ENCODE data around the gene SPINK14. TPM values are rescaled to one million over a fixed set of nuclear protein-coding genes. Genes with fewer than 3 reads are reported as not detected.

Gene SPINK14, protein sequence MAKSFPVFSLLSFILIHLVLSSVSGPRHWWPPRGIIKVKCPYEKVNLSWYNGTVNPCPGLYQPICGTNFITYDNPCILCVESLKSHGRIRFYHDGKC
- not detected for total RNA-seq
- total RNA-seq (2013), result not detected

DNA sequence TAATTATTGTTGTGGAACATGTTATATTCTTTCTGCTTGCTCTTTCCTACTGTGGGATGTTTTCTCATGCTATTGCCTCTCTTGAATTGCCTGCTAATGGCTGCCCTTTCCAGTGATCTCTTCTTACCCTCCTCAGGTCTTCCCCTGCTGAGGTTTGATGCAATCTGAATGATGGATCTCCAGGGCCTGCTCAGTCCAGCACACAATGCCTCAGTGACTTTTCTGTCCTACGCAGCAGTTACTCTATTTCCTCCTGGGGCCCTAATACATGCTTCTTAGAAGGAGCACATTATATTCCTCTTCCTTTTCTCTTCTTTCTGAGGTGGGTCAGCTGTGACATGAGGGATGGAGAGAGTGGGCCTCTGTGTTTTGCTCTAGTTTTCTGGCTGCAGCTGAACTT is at the start of gene SPINK14:
Gene SPINK14, plus strand, starts transcription at position 301 of the 400 bp plus-strand sequence. CDS start 1,187 bp downstream, outside the sequence.
- H3K9me3 ChIP-seq (ENCODE audit: control insufficient read depth, insufficient read depth, low read length), result no peaks in the 10 kb centered on the region
- WGBS (ENCODE audit: insufficient coverage), result 92% methylated on average over 1 of the region's 1 CpG
- H3K36me3 ChIP-seq (ENCODE audit: control insufficient read depth, insufficient read depth, low read length), result no peaks in the 10 kb centered on the region
- peaks cover 0 to 8% of the 10 kb centered on the region in 2 donors for H3K27me3 Mint-ChIP-seq (ENCODE audit: low read depth in 2 of 2)
- H3K27ac Mint-ChIP-seq, result no peak within 1 kb of the TSS
- no peaks in the 10 kb centered on the region for H3K9me3 Mint-ChIP-seq
- no peaks in the 10 kb centered on the region for H3K4me1 ChIP-seq (ENCODE audit: control insufficient read depth, insufficient read depth, low read length)
- H3K27ac ChIP-seq (ENCODE audit: low read length), result no peak within 1 kb of the TSS
- no peak within 1 kb of the TSS for H3K4me3 ChIP-seq (ENCODE audit: low read length)
- TF ChIP-seq, protein P1, sequence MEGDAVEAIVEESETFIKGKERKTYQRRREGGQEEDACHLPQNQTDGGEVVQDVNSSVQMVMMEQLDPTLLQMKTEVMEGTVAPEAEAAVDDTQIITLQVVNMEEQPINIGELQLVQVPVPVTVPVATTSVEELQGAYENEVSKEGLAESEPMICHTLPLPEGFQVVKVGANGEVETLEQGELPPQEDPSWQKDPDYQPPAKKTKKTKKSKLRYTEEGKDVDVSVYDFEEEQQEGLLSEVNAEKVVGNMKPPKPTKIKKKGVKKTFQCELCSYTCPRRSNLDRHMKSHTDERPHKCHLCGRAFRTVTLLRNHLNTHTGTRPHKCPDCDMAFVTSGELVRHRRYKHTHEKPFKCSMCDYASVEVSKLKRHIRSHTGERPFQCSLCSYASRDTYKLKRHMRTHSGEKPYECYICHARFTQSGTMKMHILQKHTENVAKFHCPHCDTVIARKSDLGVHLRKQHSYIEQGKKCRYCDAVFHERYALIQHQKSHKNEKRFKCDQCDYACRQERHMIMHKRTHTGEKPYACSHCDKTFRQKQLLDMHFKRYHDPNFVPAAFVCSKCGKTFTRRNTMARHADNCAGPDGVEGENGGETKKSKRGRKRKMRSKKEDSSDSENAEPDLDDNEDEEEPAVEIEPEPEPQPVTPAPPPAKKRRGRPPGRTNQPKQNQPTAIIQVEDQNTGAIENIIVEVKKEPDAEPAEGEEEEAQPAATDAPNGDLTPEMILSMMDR (IDR thresholded peaks at IDR 0.05), result no peak
- intact Hi-C loops (cut with micrococcal nuclease), result no loop called here
- ATAC-seq (no peak), DNase-seq (no peak)
- no peak within 1 kb of the TSS for H3K4me3 Mint-ChIP-seq
- H3K36me3 Mint-ChIP-seq, result no peaks in the 10 kb centered on the region
- H3K4me1 Mint-ChIP-seq, result no peaks in the 10 kb centered on the region
- H3K27me3 ChIP-seq (ENCODE audit: control insufficient read depth, insufficient read depth, low read length), result no peaks in the 10 kb centered on the region

DNA sequence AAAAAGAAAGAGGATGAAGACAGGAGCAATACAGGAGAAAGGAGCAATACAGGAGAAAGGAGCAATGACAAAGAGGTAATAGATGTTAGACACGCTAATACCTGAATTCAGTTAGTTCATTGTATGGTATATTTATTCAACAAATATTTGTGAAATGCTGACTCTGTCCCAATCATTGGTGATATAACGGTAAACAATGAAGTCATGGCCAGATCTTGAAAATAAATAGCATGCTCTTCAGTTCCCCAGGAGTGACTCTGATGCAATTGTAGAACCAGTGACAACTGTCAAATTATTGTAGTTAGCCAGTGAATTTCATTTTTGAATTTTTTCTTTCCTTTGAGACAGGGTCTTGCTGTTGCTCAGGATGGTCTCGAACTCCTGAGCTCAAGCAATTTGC is 48.0 kb upstream of the SPINK14 start:
- Mint-ChIP-seq H3K36me3 (no peaks in the 10 kb centered on the region), H3K9me3 (peaks cover 0 to 4% of the 10 kb centered on the region in 2 donors), H3K4me3 (no peak overlapping the region), H3K27me3 (ENCODE audit: low read depth in 2 of 2) (no peaks in the 10 kb centered on the region), H3K27ac (no peak overlapping the region), H3K4me1 (no peaks in the 10 kb centered on the region)
- no peaks in the 10 kb centered on the region for H3K27me3 ChIP-seq (ENCODE audit: control insufficient read depth, insufficient read depth, low read length)
- H3K27ac ChIP-seq (ENCODE audit: low read length), result no peak overlapping the region
- DNase-seq (no peak), ATAC-seq (no peak)
- no peaks in the 10 kb centered on the region for H3K36me3 ChIP-seq (ENCODE audit: control insufficient read depth, insufficient read depth, low read length)
- no peaks in the 10 kb centered on the region for H3K4me1 ChIP-seq (ENCODE audit: control insufficient read depth, insufficient read depth, low read length)
- no peaks in the 10 kb centered on the region for H3K9me3 ChIP-seq (ENCODE audit: control insufficient read depth, insufficient read depth, low read length)
- WGBS (ENCODE audit: insufficient coverage), result 88% methylated on average over 3 of the region's 3 CpGs
- H3K4me3 ChIP-seq (ENCODE audit: low read length), result no peak overlapping the region
- intact Hi-C loops (cut with micrococcal nuclease), result no loop called here
- TF ChIP-seq, protein P1 (IDR thresholded peaks at IDR 0.05), result no peak

DNA sequence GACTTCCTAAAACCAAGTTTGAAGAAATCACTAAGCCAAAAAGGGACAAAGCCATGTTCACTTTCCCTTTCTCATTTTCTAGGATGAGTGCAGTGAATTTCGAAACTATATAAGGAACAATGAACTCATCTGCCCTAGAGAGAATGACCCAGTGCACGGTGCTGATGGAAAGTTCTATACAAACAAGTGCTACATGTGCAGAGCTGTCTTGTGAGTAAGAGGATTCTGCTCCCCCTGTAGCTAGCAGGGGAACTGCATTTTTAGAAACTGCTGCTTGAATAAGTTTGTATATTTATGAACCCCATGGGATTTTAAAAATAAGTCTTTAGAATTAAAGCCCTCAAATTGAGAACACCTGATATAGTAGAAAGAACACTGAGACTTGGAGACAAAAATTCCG is 42.7 kb upstream of the SPINK14 start:
- intact Hi-C loops (cut with micrococcal nuclease), result no loop called here
- Histone ChIP-seq H3K4me1 (ENCODE audit: control insufficient read depth, insufficient read depth, low read length) (no peaks in the 10 kb centered on the region), H3K9me3 (ENCODE audit: control insufficient read depth, insufficient read depth, low read length) (no peaks in the 10 kb centered on the region), H3K27me3 (ENCODE audit: control insufficient read depth, insufficient read depth, low read length) (no peaks in the 10 kb centered on the region), H3K36me3 (ENCODE audit: control insufficient read depth, insufficient read depth, low read length) (no peaks in the 10 kb centered on the region), H3K27ac (ENCODE audit: low read length) (no peak overlapping the region), H3K4me3 (ENCODE audit: low read length) (no peak overlapping the region)
- 72% methylated on average over 2 of the region's 3 CpGs for WGBS (ENCODE audit: insufficient coverage)
- Mint-ChIP-seq H3K27me3 (ENCODE audit: low read depth in 2 of 2) (peaks cover 0 to 2% of the 10 kb centered on the region in 2 donors), H3K9me3 (no peaks in the 10 kb centered on the region), H3K4me1 (no peaks in the 10 kb centered on the region), H3K36me3 (no peaks in the 10 kb centered on the region), H3K4me3 (no peak overlapping the region), H3K27ac (no peak overlapping the region)
- TF ChIP-seq, protein P1 (IDR thresholded peaks at IDR 0.05), result no peak
- ATAC-seq (no peak), DNase-seq (no peak)

Measured in natural killer cell (primary cell).